ENCODE data around the gene TNS2. TPM values are rescaled to one million over a fixed set of nuclear protein-coding genes. Genes with fewer than 3 reads are reported as not detected.
A peak's percentile ranks its signal among the peaks of the same experiment; 100 is the strongest.

Gene TNS2
- total RNA-seq, 1 donor from 2014 or later, result 0.24 TPM

DNA sequence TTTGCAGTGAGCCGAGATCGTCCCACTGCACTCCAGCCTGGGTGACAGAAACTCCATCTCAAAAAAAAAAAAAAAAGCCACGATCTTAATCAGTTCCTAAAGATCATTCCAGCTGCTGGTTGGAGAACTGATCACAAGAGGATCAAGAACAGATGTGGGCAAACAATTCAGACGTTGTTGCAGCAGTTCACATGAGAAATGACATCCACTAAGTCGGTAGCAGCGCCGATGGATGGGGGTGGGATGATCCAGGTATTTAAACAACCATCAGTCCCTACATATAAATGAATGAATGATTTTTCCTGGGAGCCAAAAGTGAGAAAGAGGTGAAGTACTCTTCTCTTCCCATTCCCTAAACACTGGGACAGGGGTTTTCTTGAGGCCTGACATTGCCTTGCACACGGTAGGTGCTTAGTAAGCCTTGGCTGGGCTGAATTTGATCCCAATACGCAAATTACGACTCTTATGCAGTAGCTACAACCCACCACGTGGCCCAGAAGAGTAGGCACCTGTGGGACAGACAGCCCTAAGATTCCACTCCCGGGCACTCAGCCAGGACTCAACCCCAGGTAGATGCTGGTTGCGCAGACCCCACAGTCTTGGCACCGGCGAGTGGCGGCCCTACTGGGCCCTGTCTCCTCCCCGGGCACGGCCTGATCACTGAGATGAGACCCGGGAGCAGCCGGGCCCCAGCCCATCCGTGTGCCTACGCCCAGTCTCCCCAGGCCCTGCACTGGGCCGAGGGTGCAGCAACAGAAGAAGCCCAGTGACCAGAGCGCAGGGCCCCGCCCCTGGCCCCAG lies 28.8 kb downstream of the TNS2 start:
- Histone ChIP-seq H3K4me3 (peak overlapping the region; percentile 55), H3K27ac (no peak overlapping the region), H3F3A (ENCODE audit: low read depth) (peaks cover 17% of the 10 kb centered on the region), H3K4me1 (peaks cover 6% of the 10 kb centered on the region), H2AFZ (replicated peaks) (peak overlapping the region; percentile 47), H4K20me1 (ENCODE audit: low read depth) (no peaks in the 10 kb centered on the region), H3K9me3 (ENCODE audit: low read depth) (no peaks in the 10 kb centered on the region), H3K36me3 (no peaks in the 10 kb centered on the region), H3K27me3 (peaks cover 27% of the 10 kb centered on the region), H3K79me2 (ENCODE audit: low read depth) (no peaks in the 10 kb centered on the region), H3K9ac (peak overlapping the region; percentile 35), H3K4me2 (peak overlapping the region; percentile 87)
- DNase-seq (ENCODE audit: low spot score), result no peak
- H3K36me3 Mint-ChIP-seq, result peaks cover 18% of the 10 kb centered on the region
- no peak overlapping the region for H3K27ac Mint-ChIP-seq
- no peak for TF ChIP-seq EZH2 (IDR thresholded peaks at IDR 0.05)
- TF ChIP-seq EZH2phosphoT487 (IDR thresholded peaks at IDR 0.05), result no peak
- TF ChIP-seq, protein P1, sequence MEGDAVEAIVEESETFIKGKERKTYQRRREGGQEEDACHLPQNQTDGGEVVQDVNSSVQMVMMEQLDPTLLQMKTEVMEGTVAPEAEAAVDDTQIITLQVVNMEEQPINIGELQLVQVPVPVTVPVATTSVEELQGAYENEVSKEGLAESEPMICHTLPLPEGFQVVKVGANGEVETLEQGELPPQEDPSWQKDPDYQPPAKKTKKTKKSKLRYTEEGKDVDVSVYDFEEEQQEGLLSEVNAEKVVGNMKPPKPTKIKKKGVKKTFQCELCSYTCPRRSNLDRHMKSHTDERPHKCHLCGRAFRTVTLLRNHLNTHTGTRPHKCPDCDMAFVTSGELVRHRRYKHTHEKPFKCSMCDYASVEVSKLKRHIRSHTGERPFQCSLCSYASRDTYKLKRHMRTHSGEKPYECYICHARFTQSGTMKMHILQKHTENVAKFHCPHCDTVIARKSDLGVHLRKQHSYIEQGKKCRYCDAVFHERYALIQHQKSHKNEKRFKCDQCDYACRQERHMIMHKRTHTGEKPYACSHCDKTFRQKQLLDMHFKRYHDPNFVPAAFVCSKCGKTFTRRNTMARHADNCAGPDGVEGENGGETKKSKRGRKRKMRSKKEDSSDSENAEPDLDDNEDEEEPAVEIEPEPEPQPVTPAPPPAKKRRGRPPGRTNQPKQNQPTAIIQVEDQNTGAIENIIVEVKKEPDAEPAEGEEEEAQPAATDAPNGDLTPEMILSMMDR (IDR thresholded peaks at IDR 0.05), result no peak
- H3K4me1 Mint-ChIP-seq, result peaks cover 18% of the 10 kb centered on the region
- H3K9me3 Mint-ChIP-seq, result peaks cover 4% of the 10 kb centered on the region
- H3K27me3 Mint-ChIP-seq (ENCODE audit: insufficient read depth, low read depth), result peaks cover 7% of the 10 kb centered on the region
- peak overlapping the region; percentile 92 for H3K4me3 Mint-ChIP-seq

DNA sequence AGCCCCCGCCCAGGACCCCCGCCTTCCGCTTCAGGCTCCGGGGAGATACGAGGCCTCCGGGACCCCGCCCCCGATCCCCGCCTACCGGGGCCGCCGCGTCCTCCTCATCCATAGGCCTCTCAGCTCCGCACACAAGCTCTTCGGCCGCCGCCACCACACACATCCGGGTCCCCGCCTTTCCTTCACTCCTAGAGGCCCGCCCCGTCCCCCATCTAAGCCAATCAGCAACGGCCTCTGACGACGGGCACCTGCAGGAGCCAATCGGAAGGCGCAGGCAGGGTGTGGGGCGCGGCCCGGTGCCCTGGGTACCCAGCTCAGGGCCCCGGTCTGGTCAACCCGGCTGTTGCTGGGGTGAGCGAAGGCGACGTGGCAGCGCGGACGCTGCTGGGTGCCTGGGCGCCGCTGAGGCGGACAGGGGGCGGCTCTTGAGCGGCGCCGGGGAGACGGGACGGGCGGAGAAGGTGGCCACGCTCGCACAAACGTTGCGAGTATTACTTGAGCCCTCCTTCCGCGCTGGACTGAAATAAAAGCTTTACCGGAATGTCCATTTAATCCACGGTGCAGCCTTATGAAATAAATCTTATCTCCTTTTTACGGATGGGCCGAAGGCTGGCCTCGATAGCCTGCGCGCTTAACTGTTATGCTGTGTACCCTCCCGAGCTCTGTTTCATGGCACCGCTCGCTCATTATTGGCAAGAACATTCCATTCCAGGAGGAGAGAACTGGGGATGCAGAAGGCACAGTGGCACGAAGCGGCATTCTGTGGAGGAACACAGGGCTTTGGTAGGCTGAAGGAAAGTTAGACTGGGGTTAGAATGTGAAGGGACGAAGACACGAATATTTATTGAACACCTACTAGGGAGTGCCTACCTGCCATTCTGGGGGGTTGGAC lies 29.6 kb downstream of the TNS2 start, which contains the start of gene SPRYD3:
Gene SPRYD3 (minus strand): TSS at position 165 of the 892 bp plus-strand sequence. CDS start 57 bp downstream, at position 108.
- H3K27me3 ChIP-seq, result peaks cover 34% of the 10 kb centered on the region

DNA sequence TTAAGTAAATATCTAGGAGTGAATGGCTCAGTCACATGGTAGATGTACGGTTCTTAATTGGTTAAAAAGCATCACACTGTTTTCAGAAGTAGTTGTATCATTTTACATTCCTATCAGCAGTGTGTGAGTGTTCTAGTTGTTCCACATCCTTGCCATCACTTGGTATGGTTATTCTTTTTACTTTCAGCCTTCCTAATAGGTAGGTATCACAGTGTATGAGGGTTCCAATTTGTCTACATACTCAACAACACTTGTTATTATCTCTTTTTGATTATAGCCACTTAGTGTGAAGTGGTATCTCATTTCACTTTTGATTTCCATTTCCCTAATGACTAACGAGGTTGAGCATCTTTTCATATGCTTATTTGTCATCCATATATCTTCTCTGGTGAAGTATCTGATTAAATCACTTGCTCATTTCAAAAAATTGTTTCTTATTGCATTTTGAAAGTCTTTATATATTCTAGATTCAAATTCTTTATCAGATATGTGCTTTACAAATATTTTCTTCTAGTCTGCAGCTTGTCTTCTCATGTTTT lies 32.8 kb downstream of the TNS2 start:
- no peaks in the 10 kb centered on the region for H3K79me2 ChIP-seq (ENCODE audit: low read depth)
- H3K4me3 ChIP-seq, result no peak overlapping the region
- H3K27me3 Mint-ChIP-seq (ENCODE audit: insufficient read depth, low read depth), result peaks cover 11% of the 10 kb centered on the region
- no peak overlapping the region for H3K9ac ChIP-seq
- no peak for DNase-seq (ENCODE audit: low spot score)
- H3K9me3 Mint-ChIP-seq, result peaks cover 7% of the 10 kb centered on the region
- H3K4me2 ChIP-seq, result no peak overlapping the region
- no peak overlapping the region for H2AFZ ChIP-seq (replicated peaks)
- H3K9me3 ChIP-seq (ENCODE audit: low read depth), result no peaks in the 10 kb centered on the region
- peaks cover 24% of the 10 kb centered on the region for H3F3A ChIP-seq (ENCODE audit: low read depth)
- no peak overlapping the region for H3K27ac ChIP-seq
- TF ChIP-seq, protein P1 (IDR thresholded peaks at IDR 0.05), result no peak
- TF ChIP-seq EZH2 (IDR thresholded peaks at IDR 0.05) (no peak), EZH2phosphoT487 (IDR thresholded peaks at IDR 0.05) (no peak)
- H3K4me1 Mint-ChIP-seq, result peaks cover 17% of the 10 kb centered on the region
- no peaks in the 10 kb centered on the region for H3K36me3 Mint-ChIP-seq
- peaks cover 14% of the 10 kb centered on the region for H3K4me1 ChIP-seq
- no peaks in the 10 kb centered on the region for H4K20me1 ChIP-seq (ENCODE audit: low read depth)
- H3K27ac Mint-ChIP-seq, result no peak overlapping the region
- H3K27me3 ChIP-seq, result peaks cover 45% of the 10 kb centered on the region
- no peak overlapping the region for H3K4me3 Mint-ChIP-seq
- no peaks in the 10 kb centered on the region for H3K36me3 ChIP-seq

More for the DNA sequence above, 29.6 kb downstream of the TNS2 start, which contains the start of gene SPRYD3:
- H3K79me2 ChIP-seq (ENCODE audit: low read depth), result no peaks in the 10 kb centered on the region
- peak within 1 kb of the TSS; percentile 87 for H3K4me2 ChIP-seq
- Mint-ChIP-seq H3K27me3 (ENCODE audit: insufficient read depth, low read depth) (peaks cover 7% of the 10 kb centered on the region), H3K27ac (peak within 1 kb of the TSS; percentile 78), H3K4me1 (peaks cover 16% of the 10 kb centered on the region), H3K9me3 (peaks cover 4% of the 10 kb centered on the region), H3K4me3 (peak within 1 kb of the TSS; percentile 92), H3K36me3 (peaks cover 10% of the 10 kb centered on the region)
- H3K27ac ChIP-seq, result no peak within 1 kb of the TSS
- H3K9ac ChIP-seq, result peak within 1 kb of the TSS; percentile 35
- peak; percentile 98 for DNase-seq (ENCODE audit: low spot score)
- peaks cover 17% of the 10 kb centered on the region for H3F3A ChIP-seq (ENCODE audit: low read depth)
- H3K4me1 ChIP-seq, result peaks cover 6% of the 10 kb centered on the region
- peak within 1 kb of the TSS; percentile 50 for H2AFZ ChIP-seq (replicated peaks)
- no peaks in the 10 kb centered on the region for H3K36me3 ChIP-seq
- H3K4me3 ChIP-seq, result peak within 1 kb of the TSS; percentile 55
- H3K9me3 ChIP-seq (ENCODE audit: low read depth), result no peaks in the 10 kb centered on the region
- H4K20me1 ChIP-seq (ENCODE audit: low read depth), result no peaks in the 10 kb centered on the region
- TF ChIP-seq EZH2phosphoT487 (IDR thresholded peaks at IDR 0.05) (no peak), EZH2 (IDR thresholded peaks at IDR 0.05) (no peak)
- TF ChIP-seq, protein P1 (IDR thresholded peaks at IDR 0.05), result no peak

Data from neural progenitor cell (in vitro differentiated cells).